ENCODE data around the gene PHACTR3. TPM values are rescaled to one million over a fixed set of nuclear protein-coding genes. Genes with fewer than 3 reads are reported as not detected.

Gene PHACTR3
- total and polyA plus RNA-seq, 2 donors, result 2.9 to 35.8 TPM

- H3K4me1 ChIP-seq (ENCODE audit: control insufficient read depth in 2 of 2, insufficient read depth in 2 of 2, low read length in 2 of 2), result no peaks in the 10 kb centered on the region
- WGBS, result 88% methylated on average over 7 of the region's 7 CpGs
Observed at GRCh38 chr20:59770851-59771250, 166.5 kb downstream of the PHACTR3 start.

GRCh38 chr20:59771506-59772372 is 167.4 kb downstream of the PHACTR3 start:
- WGBS, result 76% methylated on average over 11 of the region's 11 CpGs
- no peak overlapping the region for H3K27ac ChIP-seq (ENCODE audit: low read depth in 1 of 2, low read length in 1 of 2)
- DNase-seq (ENCODE audit: low read depth in 6 of 9, low spot score in 9 of 9), result peak in 1 of 9 donors; percentile 5
- H3K36me3 ChIP-seq (ENCODE audit: control insufficient read depth in 2 of 2, insufficient read depth in 2 of 2, low read length in 1 of 2), result no peaks in the 10 kb centered on the region
- H3K4me3 ChIP-seq (ENCODE audit: low read length in 2 of 2), result no peak overlapping the region
- no peaks in the 10 kb centered on the region for H3K4me1 ChIP-seq (ENCODE audit: control insufficient read depth in 2 of 2, insufficient read depth in 2 of 2, low read length in 2 of 2)
- H3K27me3 ChIP-seq (ENCODE audit: control insufficient read depth in 2 of 2, insufficient read depth in 1 of 2, low read length in 1 of 2), result no peaks in the 10 kb centered on the region
- no peaks in the 10 kb centered on the region for H3K9me3 ChIP-seq (ENCODE audit: control insufficient read depth in 2 of 2, insufficient read depth in 1 of 2, low read length in 1 of 2)

More at GRCh38 chr20:59770851-59771250, 166.5 kb downstream of the PHACTR3 start:
- Histone ChIP-seq H3K9me3 (ENCODE audit: control insufficient read depth in 2 of 2, insufficient read depth in 1 of 2, low read length in 1 of 2) (no peaks in the 10 kb centered on the region), H3K27ac (ENCODE audit: low read depth in 1 of 2, low read length in 1 of 2) (no peak overlapping the region), H3K4me3 (ENCODE audit: low read length in 2 of 2) (no peak overlapping the region), H3K27me3 (ENCODE audit: control insufficient read depth in 2 of 2, insufficient read depth in 1 of 2, low read length in 1 of 2) (no peaks in the 10 kb centered on the region), H3K36me3 (ENCODE audit: control insufficient read depth in 2 of 2, insufficient read depth in 2 of 2, low read length in 1 of 2) (no peaks in the 10 kb centered on the region)
- no peak for DNase-seq (ENCODE audit: low read depth in 6 of 9, low spot score in 9 of 9)

DNA sequence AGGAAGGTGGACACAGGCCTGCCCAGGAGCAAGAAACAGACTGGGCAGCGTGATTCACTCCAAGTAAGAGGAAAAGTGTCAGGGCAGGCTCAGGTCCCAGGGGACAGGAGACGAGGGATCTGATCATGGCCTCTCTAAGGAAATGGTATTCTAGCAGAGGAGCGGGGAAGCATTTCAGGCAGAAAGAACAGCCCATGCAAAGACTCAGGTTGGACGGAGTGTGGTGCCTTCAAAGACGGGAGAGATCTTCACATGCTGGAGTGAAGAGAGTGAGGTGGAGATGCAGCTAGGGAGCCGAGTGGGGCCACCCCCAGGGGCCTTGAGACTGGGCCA is 168.0 kb downstream of the PHACTR3 start:
- DNase-seq (ENCODE audit: low read depth in 6 of 9, low spot score in 9 of 9), result no peak
- H3K27ac ChIP-seq (ENCODE audit: low read depth in 1 of 2, low read length in 1 of 2), result no peak overlapping the region
- H3K27me3 ChIP-seq (ENCODE audit: control insufficient read depth in 2 of 2, insufficient read depth in 1 of 2, low read length in 1 of 2), result no peaks in the 10 kb centered on the region
- H3K4me3 ChIP-seq (ENCODE audit: low read length in 2 of 2), result no peak overlapping the region
- no peaks in the 10 kb centered on the region for H3K9me3 ChIP-seq (ENCODE audit: control insufficient read depth in 2 of 2, insufficient read depth in 1 of 2, low read length in 1 of 2)
- H3K36me3 ChIP-seq (ENCODE audit: control insufficient read depth in 2 of 2, insufficient read depth in 2 of 2, low read length in 1 of 2), result no peaks in the 10 kb centered on the region
- no peaks in the 10 kb centered on the region for H3K4me1 ChIP-seq (ENCODE audit: control insufficient read depth in 2 of 2, insufficient read depth in 2 of 2, low read length in 2 of 2)
- WGBS, result 79% methylated on average over 6 of the region's 6 CpGs

- 90% methylated on average over 21 of the region's 21 CpGs for WGBS
- no peak for DNase-seq (ENCODE audit: low read depth in 6 of 9, low spot score in 9 of 9)
- Histone ChIP-seq H3K27ac (ENCODE audit: low read depth in 1 of 2, low read length in 1 of 2) (no peak overlapping the region), H3K4me3 (ENCODE audit: low read length in 2 of 2) (no peak overlapping the region), H3K27me3 (ENCODE audit: control insufficient read depth in 2 of 2, insufficient read depth in 1 of 2, low read length in 1 of 2) (no peaks in the 10 kb centered on the region), H3K9me3 (ENCODE audit: control insufficient read depth in 2 of 2, insufficient read depth in 1 of 2, low read length in 1 of 2) (no peaks in the 10 kb centered on the region), H3K36me3 (ENCODE audit: control insufficient read depth in 2 of 2, insufficient read depth in 2 of 2, low read length in 1 of 2) (no peaks in the 10 kb centered on the region), H3K4me1 (ENCODE audit: control insufficient read depth in 2 of 2, insufficient read depth in 2 of 2, low read length in 2 of 2) (no peaks in the 10 kb centered on the region)
Observed at GRCh38 chr20:59772931-59773913, 168.9 kb downstream of the PHACTR3 start.

GRCh38 chr20:59774204-59774641 is 169.9 kb downstream of the PHACTR3 start:
- Histone ChIP-seq H3K27me3 (ENCODE audit: control insufficient read depth in 2 of 2, insufficient read depth in 1 of 2, low read length in 1 of 2) (no peaks in the 10 kb centered on the region), H3K36me3 (ENCODE audit: control insufficient read depth in 2 of 2, insufficient read depth in 2 of 2, low read length in 1 of 2) (no peaks in the 10 kb centered on the region), H3K9me3 (ENCODE audit: control insufficient read depth in 2 of 2, insufficient read depth in 1 of 2, low read length in 1 of 2) (no peaks in the 10 kb centered on the region), H3K4me3 (ENCODE audit: low read length in 2 of 2) (no peak overlapping the region), H3K27ac (ENCODE audit: low read depth in 1 of 2, low read length in 1 of 2) (no peak overlapping the region), H3K4me1 (ENCODE audit: control insufficient read depth in 2 of 2, insufficient read depth in 2 of 2, low read length in 2 of 2) (no peaks in the 10 kb centered on the region)
- WGBS, result 83% methylated on average over 17 of the region's 17 CpGs
- no peak for DNase-seq (ENCODE audit: low read depth in 6 of 9, low spot score in 9 of 9)

DNA sequence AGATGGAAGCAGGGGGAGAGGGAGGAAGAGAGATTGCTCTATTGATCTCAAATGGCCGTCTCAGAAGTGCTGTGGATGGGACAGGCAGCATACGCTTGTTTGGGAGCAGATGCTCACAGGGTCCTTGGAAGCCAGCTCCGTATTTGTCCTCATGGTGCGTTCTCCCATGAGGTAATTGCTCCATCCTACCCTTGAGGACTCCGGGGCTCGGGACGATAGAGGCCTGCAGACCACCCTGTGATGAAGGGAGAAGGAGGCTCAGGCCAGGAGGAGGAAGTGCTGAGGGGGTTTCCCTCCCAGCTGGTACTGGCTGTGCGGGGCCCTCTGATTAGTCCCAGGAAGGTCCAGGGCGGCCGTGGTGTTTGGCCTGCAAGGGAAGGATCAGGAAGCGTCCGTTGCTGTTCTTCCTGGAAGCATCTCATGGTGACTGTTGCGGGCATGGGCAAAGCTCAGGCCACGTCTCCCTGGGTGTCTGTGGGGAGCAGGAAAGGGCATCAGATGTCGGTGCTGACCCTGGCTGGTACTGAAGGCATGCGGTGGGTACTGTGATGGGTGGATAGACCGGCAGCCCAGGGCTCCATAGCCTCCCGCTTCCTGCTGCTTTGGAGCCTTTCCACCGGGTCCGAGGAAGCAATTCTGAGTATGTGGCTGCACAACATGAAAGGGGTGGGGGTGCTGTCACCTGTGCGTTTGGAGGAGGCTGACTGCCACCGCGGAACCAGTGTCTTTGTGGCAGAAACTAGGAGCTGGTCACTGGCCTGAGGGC is 170.8 kb downstream of the PHACTR3 start:
- DNase-seq (ENCODE audit: low read depth in 6 of 9, low spot score in 9 of 9), result no peak
- H3K27me3 ChIP-seq (ENCODE audit: control insufficient read depth in 2 of 2, insufficient read depth in 1 of 2, low read length in 1 of 2), result no peaks in the 10 kb centered on the region
- no peak overlapping the region for H3K4me3 ChIP-seq (ENCODE audit: low read length in 2 of 2)

DNA sequence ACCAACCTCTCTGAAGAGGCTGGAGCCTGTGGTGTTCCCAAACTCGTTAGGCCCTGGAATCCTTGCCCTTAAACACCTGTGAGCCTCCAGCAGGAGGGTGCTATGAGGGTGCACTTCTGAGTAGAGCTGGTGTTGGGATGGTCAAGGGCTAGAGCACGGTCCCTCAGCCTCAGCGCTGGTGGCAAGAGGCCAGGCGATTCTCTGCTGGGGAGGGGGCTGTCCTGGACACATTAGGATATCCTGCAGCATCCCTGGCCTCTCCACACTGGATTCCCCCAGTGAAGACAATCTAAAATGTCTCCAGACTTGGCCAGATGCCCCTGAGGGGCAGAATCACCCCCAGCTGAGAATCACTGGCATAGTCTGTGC is 171.3 kb downstream of the PHACTR3 start:
- 85% methylated on average over 4 of the region's 4 CpGs for WGBS
- Histone ChIP-seq H3K27ac (ENCODE audit: low read depth in 1 of 2, low read length in 1 of 2) (no peak overlapping the region), H3K4me3 (ENCODE audit: low read length in 2 of 2) (no peak overlapping the region), H3K9me3 (ENCODE audit: control insufficient read depth in 2 of 2, insufficient read depth in 1 of 2, low read length in 1 of 2) (no peaks in the 10 kb centered on the region), H3K4me1 (ENCODE audit: control insufficient read depth in 2 of 2, insufficient read depth in 2 of 2, low read length in 2 of 2) (no peaks in the 10 kb centered on the region), H3K27me3 (ENCODE audit: control insufficient read depth in 2 of 2, insufficient read depth in 1 of 2, low read length in 1 of 2) (no peaks in the 10 kb centered on the region), H3K36me3 (ENCODE audit: control insufficient read depth in 2 of 2, insufficient read depth in 2 of 2, low read length in 1 of 2) (no peaks in the 10 kb centered on the region)
- no peak for DNase-seq (ENCODE audit: low read depth in 6 of 9, low spot score in 9 of 9)

More for the DNA sequence above, 170.8 kb downstream of the PHACTR3 start:
- Histone ChIP-seq H3K27ac (ENCODE audit: low read depth in 1 of 2, low read length in 1 of 2) (no peak overlapping the region), H3K4me1 (ENCODE audit: control insufficient read depth in 2 of 2, insufficient read depth in 2 of 2, low read length in 2 of 2) (no peaks in the 10 kb centered on the region), H3K36me3 (ENCODE audit: control insufficient read depth in 2 of 2, insufficient read depth in 2 of 2, low read length in 1 of 2) (no peaks in the 10 kb centered on the region), H3K9me3 (ENCODE audit: control insufficient read depth in 2 of 2, insufficient read depth in 1 of 2, low read length in 1 of 2) (no peaks in the 10 kb centered on the region)
- WGBS, result 84% methylated on average over 23 of the region's 23 CpGs

GRCh38 chr20:59776059-59776603 is 171.8 kb downstream of the PHACTR3 start:
- no peak for DNase-seq (ENCODE audit: low read depth in 6 of 9, low spot score in 9 of 9)
- H3K4me3 ChIP-seq (ENCODE audit: low read length in 2 of 2), result no peak overlapping the region
- no peak overlapping the region for H3K27ac ChIP-seq (ENCODE audit: low read depth in 1 of 2, low read length in 1 of 2)
- no peaks in the 10 kb centered on the region for H3K4me1 ChIP-seq (ENCODE audit: control insufficient read depth in 2 of 2, insufficient read depth in 2 of 2, low read length in 2 of 2)
- WGBS, result 72% methylated on average over 8 of the region's 8 CpGs
- no peaks in the 10 kb centered on the region for H3K27me3 ChIP-seq (ENCODE audit: control insufficient read depth in 2 of 2, insufficient read depth in 1 of 2, low read length in 1 of 2)
- H3K36me3 ChIP-seq (ENCODE audit: control insufficient read depth in 2 of 2, insufficient read depth in 2 of 2, low read length in 1 of 2), result no peaks in the 10 kb centered on the region
- no peaks in the 10 kb centered on the region for H3K9me3 ChIP-seq (ENCODE audit: control insufficient read depth in 2 of 2, insufficient read depth in 1 of 2, low read length in 1 of 2)

All from thymus (tissue), 11 donors.